Measurements from ENCODE around the gene SMC4. TPM values are rescaled to one million over a fixed set of nuclear protein-coding genes. Genes with fewer than 3 reads are reported as not detected.

The SMC4 gene
- polyA plus RNA-seq, 1 of the 3 experiments (the other 2 are of a cell fraction): 26.1 TPM

- Histone ChIP-seq H3K4me1 (ENCODE audit: control insufficient read depth in 1 of 2, insufficient read depth in 2 of 2, low read depth in 1 of 2, low read length in 1 of 2) (peaks cover 13 to 16% of the 10 kb centered on the region in 2 experiments; a peak in 3 of 4 replicates), H3K9me2 (no peaks in the 10 kb centered on the region), H3K27me3 (ENCODE audit: insufficient read depth) (no peaks in the 10 kb centered on the region), H3K79me2 (ENCODE audit: insufficient read depth) (no peaks in the 10 kb centered on the region), H3K4me2 (no peak overlapping the region), H3K9me3 (no peaks in the 10 kb centered on the region), H2AFZ (ENCODE audit: low read depth) (no peak overlapping the region), H3K4me3 (ENCODE audit: low read depth in 2 of 2, low read length in 1 of 2) (no peak overlapping the region), H3F3A (replicated peaks; ENCODE audit: insufficient read depth) (peaks cover 30% of the 10 kb centered on the region), H4K20me1 (ENCODE audit: insufficient read depth) (no peaks in the 10 kb centered on the region), H3K27ac (ENCODE audit: low read depth in 2 of 2, low read length in 1 of 2) (no peak overlapping the region), H3K9ac (no peak overlapping the region), H3K36me3 (replicated peaks in 1 of 2; ENCODE audit: control insufficient read depth in 1 of 2, insufficient read depth in 2 of 2, low read length in 1 of 2) (no peaks in the 10 kb centered on the region)
- no peak for DNase-seq
- no peak for TF ChIP-seq ELF1 (IDR thresholded peaks at IDR 0.05)
- no peak for TF ChIP-seq RAD21 (IDR thresholded peaks at IDR 0.05; ENCODE audit: low read length)
- no peak for TF ChIP-seq POLR2AphosphoS5 (IDR thresholded peaks at IDR 0.05; ENCODE audit: low read depth, low read length)
- WGBS (ENCODE audit: low lambda C conversion rate): over 99% methylated on average over 10 of the region's 10 CpGs
- POLR2A ChIA-PET: no interaction called here
- CTCF ChIA-PET: no interaction called here
Measured at GRCh38 chr3:160479376-160479775, 79.9 kb downstream of the SMC4 start.

- Histone ChIP-seq H4K20me1 (ENCODE audit: insufficient read depth) (no peaks in the 10 kb centered on the region), H3K27ac (ENCODE audit: low read depth in 2 of 2, low read length in 1 of 2) (no peak overlapping the region), H3K27me3 (ENCODE audit: insufficient read depth) (no peaks in the 10 kb centered on the region), H3K9me2 (no peaks in the 10 kb centered on the region), H3K9ac (no peak overlapping the region), H2AFZ (ENCODE audit: low read depth) (no peak overlapping the region), H3F3A (replicated peaks; ENCODE audit: insufficient read depth) (peaks cover 15% of the 10 kb centered on the region), H3K4me2 (no peak overlapping the region), H3K9me3 (no peaks in the 10 kb centered on the region), H3K36me3 (replicated peaks in 1 of 2; ENCODE audit: control insufficient read depth in 1 of 2, insufficient read depth in 2 of 2, low read length in 1 of 2) (no peaks in the 10 kb centered on the region), H3K4me1 (ENCODE audit: control insufficient read depth in 1 of 2, insufficient read depth in 2 of 2, low read depth in 1 of 2, low read length in 1 of 2) (peaks cover 2 to 7% of the 10 kb centered on the region in 2 experiments; a peak in 2 of 4 replicates), H3K79me2 (ENCODE audit: insufficient read depth) (no peaks in the 10 kb centered on the region), H3K4me3 (ENCODE audit: low read depth in 2 of 2, low read length in 1 of 2) (no peak overlapping the region)
- TF ChIP-seq FOXJ3 (CRISPR knock-in tag; IDR thresholded peaks at IDR 0.05) (no peak), FOSL2 (IDR thresholded peaks at IDR 0.05; ENCODE audit: borderline replicate concordance, low read depth) (peak; percentile 25; the same call in 1 of the 2 replicates), TCF12 (IDR thresholded peaks at IDR 0.05) (no peak), POLR2AphosphoS5 (IDR thresholded peaks at IDR 0.05; ENCODE audit: low read depth, low read length) (no peak), EP300 (IDR thresholded peaks at IDR 0.05; ENCODE audit: borderline replicate concordance in 1 of 2, low read depth in 1 of 2, low read length in 1 of 2) (no peak), SMC3 (IDR thresholded peaks at IDR 0.05; ENCODE audit: low read depth, low read length) (no peak), YY1 (IDR thresholded peaks at IDR 0.05; ENCODE audit: low read depth) (no peak), RAD21 (IDR thresholded peaks at IDR 0.05; ENCODE audit: low read length) (no peak)
- POLR2A ChIA-PET: no interaction called here
- CTCF ChIA-PET: no interaction called here
- no peak for DNase-seq
- WGBS (ENCODE audit: low lambda C conversion rate): 86% methylated on average over 5 of the region's 5 CpGs
Measured at GRCh38 chr3:160480931-160481330, 81.5 kb downstream of the SMC4 start.

- CTCF ChIA-PET: interaction anchor here (0.5 to 1.3 kb wide), 3 partner anchors 17 to 954 kb away, joined by 3 read pairs; no protein-coding TSS in a partner anchor
- no peaks in the 10 kb centered on the region for H3K9me2 ChIP-seq
- no peaks in the 10 kb centered on the region for H3K36me3 ChIP-seq (replicated peaks in 1 of 2; ENCODE audit: control insufficient read depth in 1 of 2, insufficient read depth in 2 of 2, low read length in 1 of 2)
- POLR2A ChIA-PET: no interaction called here
- no peaks in the 10 kb centered on the region for H4K20me1 ChIP-seq (ENCODE audit: insufficient read depth)
- H3K27ac ChIP-seq (ENCODE audit: low read depth in 2 of 2, low read length in 1 of 2): no peak overlapping the region
- DNase-seq: no peak
- H3K4me2 ChIP-seq: no peak overlapping the region
- no peak overlapping the region for H2AFZ ChIP-seq (ENCODE audit: low read depth)
- no peaks in the 10 kb centered on the region for H3K79me2 ChIP-seq (ENCODE audit: insufficient read depth)
- H3F3A ChIP-seq (replicated peaks; ENCODE audit: insufficient read depth): peaks cover 9% of the 10 kb centered on the region
- H3K4me1 ChIP-seq (ENCODE audit: control insufficient read depth in 1 of 2, insufficient read depth in 2 of 2, low read depth in 1 of 2, low read length in 1 of 2): peaks cover 0 to 8% of the 10 kb centered on the region in 2 experiments; a peak in 2 of 4 replicates
- no peak overlapping the region for H3K4me3 ChIP-seq (ENCODE audit: low read depth in 2 of 2, low read length in 1 of 2)
- no peak overlapping the region for H3K9ac ChIP-seq
- over 99% methylated on average over 6 of the region's 6 CpGs for WGBS (ENCODE audit: low lambda C conversion rate)
- no peaks in the 10 kb centered on the region for H3K27me3 ChIP-seq (ENCODE audit: insufficient read depth)
- H3K9me3 ChIP-seq: no peaks in the 10 kb centered on the region
- TF ChIP-seq JUND (IDR thresholded peaks at IDR 0.05) (no peak), NFIC (IDR thresholded peaks at IDR 0.05; ENCODE audit: borderline replicate concordance) (no peak), FOSL2 (IDR thresholded peaks at IDR 0.05; ENCODE audit: borderline replicate concordance, low read depth) (no peak), EZH2phosphoT487 (IDR thresholded peaks at IDR 0.05; ENCODE audit: borderline replicate concordance, low read depth) (no peak), PBX3 (IDR thresholded peaks at IDR 0.05) (no peak), USF2 (IDR thresholded peaks at IDR 0.05; ENCODE audit: borderline replicate concordance, low read depth, low read length) (no peak), MXI1 (IDR thresholded peaks at IDR 0.05; ENCODE audit: low read depth, low read length) (no peak), TAF1 (IDR thresholded peaks at IDR 0.05; ENCODE audit: borderline replicate concordance, low read depth, low read length) (no peak), ELF1 (IDR thresholded peaks at IDR 0.05) (no peak), RXRA (IDR thresholded peaks at IDR 0.05; ENCODE audit: borderline replicate concordance, low read depth) (no peak), IRF3 (IDR thresholded peaks at IDR 0.05; ENCODE audit: low read depth, low read length) (no peak), GATA2 (CRISPR knock-in tag; IDR thresholded peaks at IDR 0.05) (no peak), CHD2 (IDR thresholded peaks at IDR 0.05; ENCODE audit: low read length, partially characterized antibody) (no peak), RAD21 (IDR thresholded peaks at IDR 0.05; ENCODE audit: low read length) (no peak)
Measured at GRCh38 chr3:160481856-160482255, 82.4 kb downstream of the SMC4 start.

Data from SK-N-SH (cell line).